Astrocyte (in vitro differentiated cells and primary cell): ENCODE measurements around the gene RPA3.

Experiments
- CTCF ChIP-seq: IDR thresholded peaks from 2 replicates; pipeline ENCODE4 v1.5.1; 2011; ENCODE audit warnings: low read depth, mild to moderate bottlenecking, inconsistent platforms, low read length, moderate library complexity; ENCODE audit not compliant: insufficient read depth
- EZH2 ChIP-seq: IDR thresholded peaks from 2 replicates; pipeline ENCODE4 v1.6.1; 2012; ENCODE audit warnings: mild to moderate bottlenecking, low read length, inconsistent platforms; ENCODE audit not compliant: insufficient read depth

DNA sequence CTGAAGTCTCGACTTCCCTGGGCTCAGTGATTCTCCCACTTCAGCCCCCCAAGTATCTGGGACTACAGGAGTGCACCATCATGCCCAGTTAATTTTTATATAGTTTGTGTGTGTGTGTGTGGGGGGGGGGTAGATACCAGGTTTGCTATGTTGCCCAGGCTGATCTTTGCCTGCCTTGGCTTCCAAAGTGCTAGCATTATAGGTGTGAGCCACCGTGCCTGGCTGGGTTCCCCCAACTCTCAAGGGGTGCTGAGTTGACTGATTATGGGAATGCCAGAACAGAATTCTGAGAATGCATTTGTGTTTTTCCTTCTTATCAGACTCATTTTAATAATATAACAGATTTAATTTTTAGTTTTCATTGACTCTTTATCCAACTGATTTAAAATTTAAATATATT, 19.5 kb downstream of the RPA3 start:
- TF ChIP-seq CTCF, result no peak
- TF ChIP-seq EZH2, result no peak
